Panc1 (cell line): ENCODE measurements around the gene SERPINB1. TPM values are rescaled to one million over a fixed set of nuclear protein-coding genes. Genes with fewer than 3 reads are reported as not detected.

Experiments
- ATAC-seq: fragments of 200-7000 bp; cut with Tn5 transposase; 2 replicates; pipeline ENCODE4 v1.9.1; 2020; ENCODE audit warnings: mild to moderate bottlenecking, moderate library complexity
- BruUV-seq: library from RNA; stranded (reverse); fragments of 400-500 nt; replicated peaks from 2 replicates; lab custom pipeline; 2021; lab: Mats Ljungman, UMichigan
- CTCF ChIA-PET: fragments of 300-600 bp; sonication (Branson Sonifier 250); formaldehyde crosslinking; loops from one replicate; lab custom pipeline; 2022; ENCODE audit warnings: antibody characterized with exemption; lab: Charles Lee
- POLR2A ChIA-PET: fragments of 300-600 bp; sonication (Branson Sonifier 250); formaldehyde crosslinking; loops from one replicate; lab custom pipeline; 2022; ENCODE audit warnings: antibody characterized with exemption; lab: Charles Lee
- DNase-seq: peaks from one replicate; pipeline ENCODE4 v3.0.0-alpha.2; 2010; ENCODE audit warnings: low read depth, low spot score
- H3K27ac ChIP-seq: 2 replicates; pipeline ENCODE4 v1.5.1; 2011; ENCODE audit warnings: mild to moderate bottlenecking, low read length, inconsistent platforms
- H3K27me3 ChIP-seq: fragments of 200-500 bp; sonication (Bioruptor generic); 2 replicates; pipeline ENCODE4 v1.6.0; 2014; ENCODE audit warnings: low read length, inconsistent platforms; ENCODE audit not compliant: control insufficient read depth, insufficient read depth
- H3K36me3 ChIP-seq: fragments of 200-500 bp; sonication (Bioruptor generic); 2 replicates; pipeline ENCODE4 v1.5.1; 2014; ENCODE audit warnings: inconsistent platforms, mild to moderate bottlenecking, low read length, moderate library complexity; ENCODE audit not compliant: control insufficient read depth, insufficient read depth
- H3K4me1 ChIP-seq: 2 replicates; pipeline ENCODE4 v1.5.1; 2011; ENCODE audit warnings: inconsistent platforms, mild to moderate bottlenecking, low read length, moderate library complexity; ENCODE audit not compliant: control insufficient read depth, insufficient read depth
- H3K4me3 ChIP-seq, 2 experiments: 2 replicates each; pipeline ENCODE4 v1.5.1; 2011 to 2012; ENCODE audit warnings: low read depth in 2 of 2, low read length in 2 of 2, mild to moderate bottlenecking in 2 of 2, inconsistent platforms in 1 of 2, moderate library complexity in 1 of 2
- H3K9me3 ChIP-seq: fragments of 200-500 bp; sonication (Bioruptor generic); 2 replicates; pipeline ENCODE4 v1.5.1; 2014; ENCODE audit warnings: low read depth, mild to moderate bottlenecking, inconsistent platforms, low read length, moderate library complexity; ENCODE audit not compliant: control insufficient read depth, insufficient read depth
- POLR2AphosphoS5 ChIP-seq: IDR thresholded peaks from 2 replicates; pipeline ENCODE4 v1.6.1; 2012; ENCODE audit warnings: mild to moderate bottlenecking, low read depth, low read length, moderate library complexity
- SIN3A ChIP-seq: IDR thresholded peaks from 2 replicates; pipeline ENCODE4 v1.6.1; 2012; ENCODE audit warnings: low read depth, mild to moderate bottlenecking, low read length, moderate library complexity, borderline replicate concordance; ENCODE audit not compliant: insufficient read depth
- TCF7L2 ChIP-seq: IDR thresholded peaks from 2 replicates; pipeline ENCODE4 v1.6.1; 2011; ENCODE audit warnings: mild to moderate bottlenecking, low read depth, low read length, inconsistent platforms
- in situ Hi-C: cut with HindIII; loops from 2 replicates; pipeline ENCODE4 v1.10.0; 2016; ENCODE audit warnings: low sequenced_read_pairs, low pct_unique_long_range_greater_than_20kb
- intact Hi-C: fragments of 100-400 bp; cut with micrococcal nuclease; formaldehyde crosslinking; loops from one replicate; pipeline ENCODE4 v1.10.0; 2022; ENCODE audit not compliant: unreplicated experiment
- total RNA-seq: library from RNA; stranded (reverse); gene quantifications from one replicate; pipeline ENCODE4 v1.2.1, GENCODE V29; 2021; ENCODE audit not compliant: unreplicated experiment
- TF ChIP-seq, protein P1 (sequence below), 2 experiments: IDR thresholded peaks; 2 replicates each; pipeline ENCODE4 v1.6.1; 2011 to 2012; ENCODE audit warnings: low read depth in 2 of 2, control low read depth in 1 of 2, low read length in 1 of 2, mild to moderate bottlenecking in 1 of 2, moderate library complexity in 1 of 2; ENCODE audit not compliant: insufficient read depth in 1 of 2
- TF ChIP-seq, protein P2 (sequence below): fragments of 450-650 bp; IDR thresholded peaks from 2 replicates; pipeline ENCODE4 v1.5.1; 2017; ENCODE audit warnings: mild to moderate bottlenecking

The SERPINB1 gene
- total RNA-seq, 1 experiment from 2014 or later, result 40.8 TPM

DNA sequence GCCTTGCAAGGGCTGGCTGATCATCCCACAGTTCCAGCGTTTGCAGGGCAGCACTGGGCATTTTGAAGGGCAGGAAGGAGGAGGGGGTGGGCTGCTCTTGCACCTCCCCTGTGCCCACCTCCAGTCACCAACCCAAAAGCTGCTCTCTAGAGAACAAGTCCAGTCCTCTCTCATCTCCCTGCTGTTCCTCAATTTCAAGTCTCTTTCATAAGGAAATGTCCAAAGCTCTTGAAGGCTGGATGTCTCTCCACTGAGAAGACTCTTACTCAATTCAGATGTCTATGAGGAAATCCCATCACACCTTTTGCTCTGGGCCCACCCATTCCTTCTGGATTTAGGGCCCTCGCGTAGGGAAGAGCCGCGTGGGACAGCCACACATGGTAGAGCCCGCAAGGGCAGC is 44.8 kb downstream of the SERPINB1 start:
- no peaks in the 10 kb centered on the region for H3K36me3 ChIP-seq
- peaks cover 4% of the 10 kb centered on the region; the same call in 1 of the 2 replicates for H3K4me1 ChIP-seq
- H3K27ac ChIP-seq, result no peak overlapping the region; the same call in 1 of the 2 replicates
- BruUV-seq, result no TSS peak
- ATAC-seq (no peak), DNase-seq (no peak)
- intact Hi-C loops (no loop called here), in situ Hi-C loops (no loop called here)
- H3K4me3 ChIP-seq, result no peak overlapping the region
- H3K27me3 ChIP-seq, result no peaks in the 10 kb centered on the region
- no peaks in the 10 kb centered on the region for H3K9me3 ChIP-seq
- POLR2A ChIA-PET, result no interaction called here
- CTCF ChIA-PET, result no interaction called here
- TF ChIP-seq SIN3A (no peak), TCF7L2 (no peak), POLR2AphosphoS5 (no peak)
- TF ChIP-seq, protein P1, sequence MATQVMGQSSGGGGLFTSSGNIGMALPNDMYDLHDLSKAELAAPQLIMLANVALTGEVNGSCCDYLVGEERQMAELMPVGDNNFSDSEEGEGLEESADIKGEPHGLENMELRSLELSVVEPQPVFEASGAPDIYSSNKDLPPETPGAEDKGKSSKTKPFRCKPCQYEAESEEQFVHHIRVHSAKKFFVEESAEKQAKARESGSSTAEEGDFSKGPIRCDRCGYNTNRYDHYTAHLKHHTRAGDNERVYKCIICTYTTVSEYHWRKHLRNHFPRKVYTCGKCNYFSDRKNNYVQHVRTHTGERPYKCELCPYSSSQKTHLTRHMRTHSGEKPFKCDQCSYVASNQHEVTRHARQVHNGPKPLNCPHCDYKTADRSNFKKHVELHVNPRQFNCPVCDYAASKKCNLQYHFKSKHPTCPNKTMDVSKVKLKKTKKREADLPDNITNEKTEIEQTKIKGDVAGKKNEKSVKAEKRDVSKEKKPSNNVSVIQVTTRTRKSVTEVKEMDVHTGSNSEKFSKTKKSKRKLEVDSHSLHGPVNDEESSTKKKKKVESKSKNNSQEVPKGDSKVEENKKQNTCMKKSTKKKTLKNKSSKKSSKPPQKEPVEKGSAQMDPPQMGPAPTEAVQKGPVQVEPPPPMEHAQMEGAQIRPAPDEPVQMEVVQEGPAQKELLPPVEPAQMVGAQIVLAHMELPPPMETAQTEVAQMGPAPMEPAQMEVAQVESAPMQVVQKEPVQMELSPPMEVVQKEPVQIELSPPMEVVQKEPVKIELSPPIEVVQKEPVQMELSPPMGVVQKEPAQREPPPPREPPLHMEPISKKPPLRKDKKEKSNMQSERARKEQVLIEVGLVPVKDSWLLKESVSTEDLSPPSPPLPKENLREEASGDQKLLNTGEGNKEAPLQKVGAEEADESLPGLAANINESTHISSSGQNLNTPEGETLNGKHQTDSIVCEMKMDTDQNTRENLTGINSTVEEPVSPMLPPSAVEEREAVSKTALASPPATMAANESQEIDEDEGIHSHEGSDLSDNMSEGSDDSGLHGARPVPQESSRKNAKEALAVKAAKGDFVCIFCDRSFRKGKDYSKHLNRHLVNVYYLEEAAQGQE (IDR thresholded peaks at IDR 0.05; ENCODE audit: insufficient read depth in 1 of 2, low read depth in 2 of 2, low read length in 1 of 2), result no peak

DNA sequence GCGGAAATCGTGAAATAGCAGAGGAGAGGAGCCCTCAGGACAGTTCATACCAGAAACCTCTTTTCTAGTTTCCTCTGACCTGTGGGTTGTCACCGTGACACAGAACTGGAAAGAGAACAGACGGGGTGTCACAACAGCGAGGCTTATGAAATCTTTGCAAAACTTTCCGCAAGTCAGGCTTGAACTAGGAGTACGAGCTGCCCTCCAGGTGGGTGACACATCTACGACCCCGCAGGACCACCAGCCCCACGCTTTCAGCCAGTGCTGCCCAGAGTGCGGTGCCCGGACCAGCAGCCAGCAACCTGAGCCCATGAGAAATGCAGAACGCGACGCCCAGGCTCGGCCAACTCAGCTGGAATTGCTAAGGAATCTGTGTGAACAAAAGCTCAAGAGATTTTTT is 45.7 kb downstream of the SERPINB1 start:
- TF ChIP-seq SIN3A (no peak), TCF7L2 (no peak), POLR2AphosphoS5 (no peak)
- TF ChIP-seq, protein P1 (IDR thresholded peaks at IDR 0.05; ENCODE audit: insufficient read depth in 1 of 2, low read depth in 2 of 2, low read length in 1 of 2), result no peak
- TF ChIP-seq, protein P2, sequence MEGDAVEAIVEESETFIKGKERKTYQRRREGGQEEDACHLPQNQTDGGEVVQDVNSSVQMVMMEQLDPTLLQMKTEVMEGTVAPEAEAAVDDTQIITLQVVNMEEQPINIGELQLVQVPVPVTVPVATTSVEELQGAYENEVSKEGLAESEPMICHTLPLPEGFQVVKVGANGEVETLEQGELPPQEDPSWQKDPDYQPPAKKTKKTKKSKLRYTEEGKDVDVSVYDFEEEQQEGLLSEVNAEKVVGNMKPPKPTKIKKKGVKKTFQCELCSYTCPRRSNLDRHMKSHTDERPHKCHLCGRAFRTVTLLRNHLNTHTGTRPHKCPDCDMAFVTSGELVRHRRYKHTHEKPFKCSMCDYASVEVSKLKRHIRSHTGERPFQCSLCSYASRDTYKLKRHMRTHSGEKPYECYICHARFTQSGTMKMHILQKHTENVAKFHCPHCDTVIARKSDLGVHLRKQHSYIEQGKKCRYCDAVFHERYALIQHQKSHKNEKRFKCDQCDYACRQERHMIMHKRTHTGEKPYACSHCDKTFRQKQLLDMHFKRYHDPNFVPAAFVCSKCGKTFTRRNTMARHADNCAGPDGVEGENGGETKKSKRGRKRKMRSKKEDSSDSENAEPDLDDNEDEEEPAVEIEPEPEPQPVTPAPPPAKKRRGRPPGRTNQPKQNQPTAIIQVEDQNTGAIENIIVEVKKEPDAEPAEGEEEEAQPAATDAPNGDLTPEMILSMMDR, result no peak
- intact Hi-C loops, result no loop called here
- no peak overlapping the region for H3K27ac ChIP-seq
- no peak for ATAC-seq
- peaks cover 8% of the 10 kb centered on the region; the same call in 1 of the 2 replicates for H3K4me1 ChIP-seq
- POLR2A ChIA-PET, result no interaction called here
- CTCF ChIA-PET, result no interaction called here
- no TSS peak for BruUV-seq
- in situ Hi-C loops, result no loop called here
- no peaks in the 10 kb centered on the region for H3K36me3 ChIP-seq
- no peak overlapping the region for H3K4me3 ChIP-seq
- no peak for DNase-seq
- H3K27me3 ChIP-seq, result no peaks in the 10 kb centered on the region
- no peaks in the 10 kb centered on the region for H3K9me3 ChIP-seq
